Gastrocnemius medialis (tissue), 4 donors: ENCODE results near the gene SECISBP2. TPM values are rescaled to one million over a fixed set of nuclear protein-coding genes. Genes with fewer than 3 reads are reported as not detected.

Experiments
- ATAC-seq, 2 donors: fragments of 150-250 bp; one replicate each; pipeline ENCODE4 v1.9.1; 2016
- DNase-seq, 2 donors: peaks; one replicate each; pipeline ENCODE4 v3.0.0-alpha.2; 2019
- H3K27ac ChIP-seq, 4 donors: fragments of 200-600 bp; sonication (generic); 1 replicate in 1 of 4; 2 replicates in 3 of 4; pipeline ENCODE4 v1.5.1; 2016 to 2018; ENCODE audit warnings: mild to moderate bottlenecking in 2 of 4, moderate library complexity in 1 of 4
- H3K27me3 ChIP-seq, 3 donors: fragments of 200-600 bp; sonication (generic) in 2 of 3; 1 replicate in 1 of 3; 2 replicates in 2 of 3; pipeline versions ENCODE4 v1.5.1 to v1.6.0; 2016 to 2019; ENCODE audit warnings: mild to moderate bottlenecking in 1 of 3, moderate library complexity in 1 of 3
- H3K36me3 ChIP-seq, 2 donors: fragments of 200-600 bp; sonication (generic) in 1 of 2; one replicate each; pipeline ENCODE4 v1.5.1; 2017 to 2018
- H3K4me1 ChIP-seq, 2 donors: fragments of 200-600 bp; sonication (generic) in 1 of 2; one replicate each; pipeline ENCODE4 v1.5.1; 2016 to 2017; ENCODE audit warnings: mild to moderate bottlenecking in 2 of 2
- H3K4me3 ChIP-seq, 4 donors: fragments of 200-600 bp; sonication (generic) in 3 of 4; 1 replicate in 1 of 4; 2 replicates in 3 of 4; pipeline ENCODE4 v1.5.1; 2016 to 2019; ENCODE audit warnings: mild to moderate bottlenecking in 2 of 4
- H3K9me3 ChIP-seq, 3 donors: fragments of 200-600 bp; sonication (generic) in 2 of 3; 1 replicate in 1 of 3; 2 replicates in 2 of 3; pipeline ENCODE4 v1.5.1; 2016 to 2019
- CTCF ChIP-seq, 5 experiments: fragments of 450-650 bp in 3 of 5; fragments of 200-600 bp in 2 of 5; sonication (generic) in 2 of 5; IDR thresholded peaks in 4 of 5; conservative IDR thresholded peaks in 1 of 5; 1 replicate in 4 of 5; 2 replicates in 1 of 5; pipeline ENCODE4 v1.5.1; 2016 to 2019; ENCODE audit warnings: antibody characterized with exemption in 5 of 5, mild to moderate bottlenecking in 3 of 5, moderate library complexity in 3 of 5
- POLR2A ChIP-seq, 2 donors: fragments of 450-650 bp; IDR thresholded peaks; one replicate each; pipeline ENCODE4 v1.6.1; 2017; ENCODE audit warnings: antibody characterized with exemption in 2 of 2, mild to moderate bottlenecking in 2 of 2, moderate library complexity in 2 of 2
- in situ Hi-C, 4 donors: fragments of 200-750 bp; cut with MboI; loops; one replicate each; pipeline versions ENCODE4 v1.15.0 to v1.8.0; 2017; ENCODE audit warnings: low sequenced_read_pairs in 4 of 4
- intact Hi-C: fragments of 100-400 bp; cut with DNase I; formaldehyde crosslinking; loops from one replicate; pipeline ENCODE4 v1.15.1; 2023; ENCODE audit warnings: low total_unique reads
- total RNA-seq, 4 donors: library from RNA; depleted of rRNA; stranded (reverse); fragments of >200 nt; gene quantifications; one replicate each; pipeline versions ENCODE4 v1.1.0 to v1.2.3, GENCODE V29; 2016

Gene SECISBP2
- total RNA-seq, 4 donors from 2014 or later, result 40.2 to 70.8 (median 54.9) TPM

- Histone ChIP-seq H3K4me3 (no peak overlapping the region), H3K9me3 (no peaks in the 10 kb centered on the region), H3K4me1 (peaks cover 20 to 26% of the 10 kb centered on the region in 2 donors), H3K27ac (no peak overlapping the region), H3K36me3 (peaks cover 0 to 17% of the 10 kb centered on the region in 2 donors), H3K27me3 (no peaks in the 10 kb centered on the region)
- no peak for DNase-seq
- in situ Hi-C loops, result no loop called here
- no peak for TF ChIP-seq POLR2A (IDR thresholded peaks at IDR 0.05)
- no peak for TF ChIP-seq CTCF (IDR thresholded peaks at IDR 0.05 in 4 of 5, conservative IDR thresholded peaks at IDR 0.05 in 1 of 5)
- intact Hi-C loops, result loop anchor here (10.0 kb wide), 1 partner anchor 1811 kb away; no protein-coding TSS in a partner anchor
- ATAC-seq, result no peak
Measured at GRCh38 chr9:89383721-89384300, 65.5 kb downstream of the SECISBP2 start.

GRCh38 chr9:89384783-89385182 lies 66.5 kb downstream of the SECISBP2 start:
- in situ Hi-C loops (no loop called here), intact Hi-C loops (loop anchor here (5.0 to 10.0 kb wide), 4 partner anchors 113 to 1810 kb away; partner anchors contain the start of gene SEMA4D)
- H3K27ac ChIP-seq, result no peak overlapping the region
- DNase-seq (no peak), ATAC-seq (no peak)
- H3K27me3 ChIP-seq, result no peaks in the 10 kb centered on the region
- no peak for TF ChIP-seq POLR2A (IDR thresholded peaks at IDR 0.05)
- TF ChIP-seq CTCF (IDR thresholded peaks at IDR 0.05 in 4 of 5, conservative IDR thresholded peaks at IDR 0.05 in 1 of 5), result no peak
- H3K4me1 ChIP-seq, result peaks cover 20 to 26% of the 10 kb centered on the region in 2 donors
- peaks cover 0 to 12% of the 10 kb centered on the region in 2 donors for H3K36me3 ChIP-seq
- H3K9me3 ChIP-seq, result no peaks in the 10 kb centered on the region
- H3K4me3 ChIP-seq, result no peak overlapping the region

- no peak for TF ChIP-seq CTCF (IDR thresholded peaks at IDR 0.05 in 4 of 5, conservative IDR thresholded peaks at IDR 0.05 in 1 of 5)
- TF ChIP-seq POLR2A (IDR thresholded peaks at IDR 0.05), result no peak
- H3K4me1 ChIP-seq, result peaks cover 20 to 26% of the 10 kb centered on the region in 2 donors
- H3K4me3 ChIP-seq, result no peak overlapping the region
- intact Hi-C loops (loop anchor here (1.0 to 10.0 kb wide), 7 partner anchors 54 to 1809 kb away; partner anchors contain the start of genes SECISBP2 and SEMA4D), in situ Hi-C loops (no loop called here)
- no peaks in the 10 kb centered on the region for H3K27me3 ChIP-seq
- H3K9me3 ChIP-seq, result no peaks in the 10 kb centered on the region
- H3K36me3 ChIP-seq, result peaks cover 0 to 22% of the 10 kb centered on the region in 2 donors
- H3K27ac ChIP-seq, result peak overlapping the region; percentile 79 to 93 (median 88)
- ATAC-seq (no peak), DNase-seq (no peak)
Measured at GRCh38 chr9:89386206-89386605, 67.9 kb downstream of the SECISBP2 start.

- Histone ChIP-seq H3K36me3 (peaks cover 0 to 28% of the 10 kb centered on the region in 2 donors), H3K4me1 (peaks cover 20 to 26% of the 10 kb centered on the region in 2 donors), H3K27ac (peak overlapping the region; percentile 79 to 93 (median 88)), H3K9me3 (no peaks in the 10 kb centered on the region), H3K4me3 (no peak overlapping the region), H3K27me3 (no peaks in the 10 kb centered on the region)
- peak; percentile 76 to 80 for ATAC-seq
- peak; percentile 90 to 99 for DNase-seq
- in situ Hi-C loops, result no loop called here
- TF ChIP-seq CTCF (IDR thresholded peaks at IDR 0.05 in 4 of 5, conservative IDR thresholded peaks at IDR 0.05 in 1 of 5) (no peak), POLR2A (IDR thresholded peaks at IDR 0.05) (no peak)
- intact Hi-C loops, result loop anchor here (1.0 to 10.0 kb wide), 8 partner anchors 28 to 1808 kb away; partner anchors contain the start of genes SECISBP2 and SEMA4D
Measured at GRCh38 chr9:89386797-89387196, 68.5 kb downstream of the SECISBP2 start.
